GM12878 (cell line): ENCODE results near the gene NTN3.

Source experiments
- CEBPB ChIP-seq, 2 experiments: fragments of 150-350 bp in 1 of 2; IDR thresholded peaks; 2 replicates each; pipeline ENCODE4 v1.6.1; 2012 to 2014; ENCODE audit warnings: low read depth in 2 of 2, low read length in 2 of 2, borderline replicate concordance in 1 of 2, inconsistent platforms in 1 of 2
- CHD1 ChIP-seq: IDR thresholded peaks from 2 replicates; pipeline ENCODE4 v1.6.1; 2012; ENCODE audit warnings: low read depth, low read length, improper control_type of control experiment
- CTCF ChIP-seq, 3 experiments: IDR thresholded peaks in 2 of 3; conservative IDR thresholded peaks in 1 of 3; 2 replicates each; pipeline ENCODE4 v1.5.1; 2011; ENCODE audit warnings: low read depth in 3 of 3, low read length in 3 of 3, mild to moderate bottlenecking in 3 of 3, control low read depth in 2 of 3, moderate library complexity in 2 of 3, inconsistent platforms in 1 of 3, mixed read lengths in 1 of 3; ENCODE audit not compliant: control insufficient read depth in 2 of 3, insufficient read depth in 1 of 3; ENCODE audit errors: extremely low read depth in 1 of 3
- FOS ChIP-seq: IDR thresholded peaks from 3 replicates; pipeline ENCODE4 v1.6.1; 2011; ENCODE audit warnings: borderline replicate concordance; ENCODE audit not compliant: insufficient read length; ENCODE audit errors: extremely low read depth
- NR2C2 ChIP-seq: IDR thresholded peaks from 2 replicates; pipeline ENCODE4 v1.6.1; 2011; ENCODE audit warnings: borderline replicate concordance, low read depth; ENCODE audit not compliant: control insufficient read depth, insufficient read length
- POLR2A ChIP-seq: IDR thresholded peaks from 2 replicates; pipeline ENCODE4 v1.6.1; 2011; ENCODE audit warnings: low read depth, mild to moderate bottlenecking, low read length
- POLR2AphosphoS5 ChIP-seq: IDR thresholded peaks from 2 replicates; pipeline ENCODE4 v1.6.1; 2011; ENCODE audit warnings: mild to moderate bottlenecking, low read length, inconsistent platforms
- RAD21 ChIP-seq: IDR thresholded peaks from 2 replicates; pipeline ENCODE4 v1.6.1; 2011; ENCODE audit warnings: mild to moderate bottlenecking, low read depth, low read length, moderate library complexity; ENCODE audit not compliant: insufficient read depth
- REST ChIP-seq: IDR thresholded peaks from 2 replicates; pipeline ENCODE4 v1.6.1; 2012; ENCODE audit warnings: mild to moderate bottlenecking, low read depth, low read length
- SMC3 ChIP-seq: IDR thresholded peaks from 2 replicates; pipeline ENCODE4 v1.6.1; 2011; ENCODE audit warnings: low read length, improper control_type of control experiment, borderline replicate concordance
- SPI1 ChIP-seq: IDR thresholded peaks from 2 replicates; pipeline ENCODE4 v1.6.1; 2011; ENCODE audit warnings: low read depth, mild to moderate bottlenecking, low read length, moderate library complexity, borderline replicate concordance; ENCODE audit not compliant: insufficient read depth
- SUPT20H ChIP-seq: IDR thresholded peaks from 2 replicates; pipeline ENCODE4 v1.6.1; 2011; ENCODE audit warnings: low read depth, mild to moderate bottlenecking, low read length, moderate library complexity, borderline replicate concordance; ENCODE audit not compliant: control insufficient read depth

GRCh38 chr16:2438121-2438520 is 33.0 kb upstream of the NTN3 start:
- TF ChIP-seq CTCF (IDR thresholded peaks at IDR 0.05 in 2 of 3, conservative IDR thresholded peaks at IDR 0.05 in 1 of 3; ENCODE audit: control insufficient read depth in 2 of 3, extremely low read depth in 1 of 3, insufficient read depth in 1 of 3, low read depth in 3 of 3, low read length in 3 of 3) (no peak), SPI1 (no peak), REST (no peak), POLR2AphosphoS5 (no peak), POLR2A (no peak), RAD21 (no peak), NR2C2 (no peak), CHD1 (no peak), FOS (no peak), CEBPB (IDR thresholded peaks at IDR 0.05; ENCODE audit: borderline replicate concordance in 1 of 2, low read depth in 2 of 2, low read length in 2 of 2) (no peak), SMC3 (no peak), SUPT20H (no peak)
